Measurements from ENCODE around the gene TBC1D13. TPM values are rescaled to one million over a fixed set of nuclear protein-coding genes. Genes with fewer than 3 reads are reported as not detected.

The TBC1D13 gene
- total and polyA plus RNA-seq, 2 donors (not counting 1 experiment from before 2014, with no cell fraction given), result 28.8 to 29.1 TPM

- 96% methylated on average over 27 of the region's 28 CpGs for WGBS (ENCODE audit: insufficient coverage)
- no peaks in the 10 kb centered on the region for H3K9me3 ChIP-seq (ENCODE audit: control extremely low read depth in 1 of 3, control insufficient read depth in 2 of 3, insufficient read depth in 1 of 3, low read length in 2 of 3)
- CTCF ChIA-PET, result no interaction called here
- Mint-ChIP-seq H3K4me1 (no peaks in the 10 kb centered on the region), H3K27ac (no peak overlapping the region), H3K4me3 (no peak overlapping the region), H3K9me3 (ENCODE audit: insufficient read depth) (no peaks in the 10 kb centered on the region), H3K27me3 (no peaks in the 10 kb centered on the region)
- TF ChIP-seq CTCF (IDR thresholded peaks at IDR 0.05), result no peak
- POLR2A ChIA-PET, result no interaction called here
- no peak overlapping the region for H3K4me3 ChIP-seq (ENCODE audit: control extremely low read depth in 1 of 5, extremely low read depth in 1 of 5, insufficient read depth in 1 of 5, low read depth in 2 of 5, low read length in 4 of 5)
- H4K20me1 ChIP-seq (ENCODE audit: control insufficient read depth, insufficient read depth, low read length, poor library complexity, severe bottlenecking), result no peaks in the 10 kb centered on the region
- H3K36me3 ChIP-seq (replicated peaks in 1 of 2; ENCODE audit: control extremely low read depth in 1 of 2, control insufficient read depth in 1 of 2, extremely low read depth in 1 of 2, insufficient read depth in 2 of 2, low read length in 1 of 2), result peaks cover 0 to 10% of the 10 kb centered on the region in 2 experiments
- no peak overlapping the region for H2AFZ ChIP-seq (ENCODE audit: insufficient read depth, low read depth, low read length, poor library complexity, severe bottlenecking)
- H3K27ac ChIP-seq (ENCODE audit: low read length in 2 of 2), result no peak overlapping the region
- ATAC-seq (ENCODE audit: low read depth) (no peak), DNase-seq (no peak)
- H3K9ac ChIP-seq (ENCODE audit: low read length), result no peak overlapping the region
- peaks cover 2% of the 10 kb centered on the region for H3K79me2 ChIP-seq (ENCODE audit: control insufficient read depth, insufficient read depth, low read length)
- H3K4me2 ChIP-seq (replicated peaks; ENCODE audit: low read depth, low read length, poor library complexity, severe bottlenecking), result no peak overlapping the region
- no peaks in the 10 kb centered on the region for H3K4me1 ChIP-seq (ENCODE audit: control insufficient read depth in 2 of 2, insufficient read depth in 2 of 2, low read length in 2 of 2)
- H3K27me3 ChIP-seq (replicated peaks in 1 of 4; ENCODE audit: control extremely low read depth in 1 of 4, control insufficient read depth in 3 of 4, insufficient read depth in 4 of 4, low read length in 3 of 4), result no peaks in the 10 kb centered on the region
- intact Hi-C loops (cut with micrococcal nuclease), result no loop called here
Measured at GRCh38 chr9:128835246-128836210, 48.5 kb downstream of the TBC1D13 start.

- intact Hi-C loops (cut with micrococcal nuclease), result no loop called here
- Histone ChIP-seq H3K4me3 (ENCODE audit: control extremely low read depth in 1 of 5, extremely low read depth in 1 of 5, insufficient read depth in 1 of 5, low read depth in 2 of 5, low read length in 4 of 5) (no peak overlapping the region), H3K27ac (ENCODE audit: low read length in 2 of 2) (no peak overlapping the region), H3K27me3 (replicated peaks in 1 of 4; ENCODE audit: control extremely low read depth in 1 of 4, control insufficient read depth in 3 of 4, insufficient read depth in 4 of 4, low read length in 3 of 4) (no peaks in the 10 kb centered on the region), H3K4me2 (replicated peaks; ENCODE audit: low read depth, low read length, poor library complexity, severe bottlenecking) (no peak overlapping the region), H3K9me3 (ENCODE audit: control extremely low read depth in 1 of 3, control insufficient read depth in 2 of 3, insufficient read depth in 1 of 3, low read length in 2 of 3) (no peaks in the 10 kb centered on the region), H3K9ac (ENCODE audit: low read length) (no peak overlapping the region), H3K79me2 (ENCODE audit: control insufficient read depth, insufficient read depth, low read length) (peaks cover 2% of the 10 kb centered on the region), H3K4me1 (ENCODE audit: control insufficient read depth in 2 of 2, insufficient read depth in 2 of 2, low read length in 2 of 2) (no peaks in the 10 kb centered on the region), H3K36me3 (replicated peaks in 1 of 2; ENCODE audit: control extremely low read depth in 1 of 2, control insufficient read depth in 1 of 2, extremely low read depth in 1 of 2, insufficient read depth in 2 of 2, low read length in 1 of 2) (peaks cover 0 to 10% of the 10 kb centered on the region in 2 experiments), H2AFZ (ENCODE audit: insufficient read depth, low read depth, low read length, poor library complexity, severe bottlenecking) (no peak overlapping the region), H4K20me1 (ENCODE audit: control insufficient read depth, insufficient read depth, low read length, poor library complexity, severe bottlenecking) (no peaks in the 10 kb centered on the region)
- WGBS (ENCODE audit: insufficient coverage), result 84% methylated on average over 8 of the region's 14 CpGs
- no peak for DNase-seq
- Mint-ChIP-seq H3K27me3 (no peaks in the 10 kb centered on the region), H3K4me3 (no peak overlapping the region), H3K27ac (no peak overlapping the region), H3K4me1 (no peaks in the 10 kb centered on the region), H3K9me3 (ENCODE audit: insufficient read depth) (no peaks in the 10 kb centered on the region)
- ATAC-seq (ENCODE audit: low read depth), result no peak
- CTCF ChIA-PET, result no interaction called here
- POLR2A ChIA-PET, result no interaction called here
- no peak for TF ChIP-seq CTCF (IDR thresholded peaks at IDR 0.05)
- TF ChIP-seq EZH2 (IDR thresholded peaks at IDR 0.05; ENCODE audit: borderline replicate concordance, insufficient read depth, low read depth, low read length, poor library complexity, severe bottlenecking), result no peak
Measured at GRCh38 chr9:128836509-128837145, 49.6 kb downstream of the TBC1D13 start.

Measured in B cell (primary cell).